Astrocyte (in vitro differentiated cells and primary cell): ENCODE measurements around the gene CACHD1. TPM values are rescaled to one million over a fixed set of nuclear protein-coding genes. Genes with fewer than 3 reads are reported as not detected.

ENCODE experiments used
- DNase-seq: peaks from one replicate; pipeline ENCODE4 v3.0.0-alpha.2; 2010; ENCODE audit warnings: low read depth
- FAIRE-seq: peaks from 2 replicates; lab custom pipeline; 2011; peaks lifted over from hg19 to GRCh38; lab: Jason Lieb, UNC
- H2AFZ ChIP-seq: 2 replicates; pipeline ENCODE4 v1.6.0; 2012; ENCODE audit warnings: low read depth, low read length, inconsistent platforms
- H3K27ac ChIP-seq: 2 replicates; pipeline ENCODE4 v1.5.1; 2011; ENCODE audit warnings: low read depth, low read length, inconsistent platforms
- H3K27me3 ChIP-seq: 2 replicates; pipeline ENCODE4 v1.6.0; 2011; ENCODE audit warnings: low read length, inconsistent platforms; ENCODE audit not compliant: insufficient read depth
- H3K36me3 ChIP-seq: 2 replicates; pipeline ENCODE4 v1.5.1; 2011; ENCODE audit warnings: low read length, inconsistent platforms; ENCODE audit not compliant: insufficient read depth
- H3K4me1 ChIP-seq: 2 replicates; pipeline ENCODE4 v1.5.1; 2011; ENCODE audit warnings: low read length, inconsistent platforms; ENCODE audit not compliant: insufficient read depth
- H3K4me2 ChIP-seq: 2 replicates; pipeline ENCODE4 v1.6.0; 2012; ENCODE audit warnings: low read length, inconsistent platforms
- H3K4me3 ChIP-seq: 2 replicates; pipeline ENCODE4 v1.5.1; 2011; ENCODE audit warnings: low read depth, mild to moderate bottlenecking, low read length, inconsistent platforms; ENCODE audit not compliant: insufficient read depth
- H3K79me2 ChIP-seq: 2 replicates; pipeline ENCODE4 v1.6.0; 2012; ENCODE audit warnings: mild to moderate bottlenecking, low read length, inconsistent platforms; ENCODE audit not compliant: insufficient read depth
- H3K9ac ChIP-seq: 2 replicates; pipeline ENCODE4 v1.6.0; 2012; ENCODE audit warnings: mild to moderate bottlenecking, low read length, inconsistent platforms
- H3K9me3 ChIP-seq: 2 replicates; pipeline ENCODE4 v1.5.1; 2012; ENCODE audit warnings: low read depth, mild to moderate bottlenecking, low read length, inconsistent platforms; ENCODE audit not compliant: insufficient read depth
- H4K20me1 ChIP-seq: 2 replicates; pipeline ENCODE4 v1.6.0; 2012; ENCODE audit warnings: low read length, inconsistent platforms; ENCODE audit not compliant: insufficient read depth
- H3K27ac Mint-ChIP-seq: one replicate; pipeline ENCODE4 v1.8.0; 2021; ENCODE audit warnings: mild to moderate bottlenecking, mixed read lengths; ENCODE audit not compliant: unreplicated experiment
- H3K27me3 Mint-ChIP-seq: one replicate; pipeline ENCODE4 v1.8.0; 2021; ENCODE audit warnings: low read depth, mixed read lengths; ENCODE audit not compliant: unreplicated experiment
- H3K36me3 Mint-ChIP-seq: one replicate; pipeline ENCODE4 v1.8.0; 2021; ENCODE audit warnings: low read depth, mixed read lengths; ENCODE audit not compliant: unreplicated experiment
- H3K4me1 Mint-ChIP-seq: one replicate; pipeline ENCODE4 v1.8.0; 2021; ENCODE audit warnings: low read depth, mixed read lengths; ENCODE audit not compliant: unreplicated experiment
- H3K4me3 Mint-ChIP-seq: one replicate; pipeline ENCODE4 v1.8.0; 2021; ENCODE audit warnings: mild to moderate bottlenecking, moderate library complexity, mixed read lengths; ENCODE audit not compliant: unreplicated experiment
- H3K9me3 Mint-ChIP-seq: one replicate; pipeline ENCODE4 v1.8.0; 2021; ENCODE audit warnings: mild to moderate bottlenecking, mixed read lengths; ENCODE audit not compliant: unreplicated experiment
- EZH2 ChIP-seq: IDR thresholded peaks from 2 replicates; pipeline ENCODE4 v1.6.1; 2012; ENCODE audit warnings: mild to moderate bottlenecking, low read length, inconsistent platforms; ENCODE audit not compliant: insufficient read depth
- total RNA-seq: library from RNA; stranded (reverse); gene quantifications from 2 replicates; pipeline ENCODE4 v1.2.1, GENCODE V29; 2021
- TF ChIP-seq, protein P1 (sequence below): IDR thresholded peaks from 2 replicates; pipeline ENCODE4 v1.5.1; 2011; ENCODE audit warnings: low read depth, mild to moderate bottlenecking, inconsistent platforms, low read length, moderate library complexity; ENCODE audit not compliant: insufficient read depth

Gene CACHD1
- total RNA-seq, 1 donor from 2014 or later = 21.2 TPM

DNA sequence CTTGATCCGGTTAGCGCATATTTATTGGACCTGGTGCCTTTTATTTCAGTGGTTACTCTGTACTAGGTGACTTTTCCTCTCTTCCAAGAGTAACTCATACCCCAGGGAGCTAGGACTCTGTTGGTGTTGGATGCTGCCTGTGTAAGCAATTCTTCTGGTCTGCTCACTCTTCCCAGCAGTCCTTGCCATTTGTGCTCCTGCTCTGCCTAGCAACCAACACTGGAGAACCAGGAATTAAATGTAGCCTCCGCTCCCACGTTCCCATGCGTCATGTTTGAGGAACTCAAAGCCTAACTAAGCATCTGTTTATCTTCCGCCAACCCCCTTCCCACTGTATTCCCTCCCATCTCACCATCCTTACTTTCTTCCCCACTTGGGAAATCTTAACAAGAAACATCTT, 209.2 kb downstream of the CACHD1 start:
- Histone ChIP-seq H3K27me3 (no peaks in the 10 kb centered on the region), H2AFZ (no peak overlapping the region), H3K79me2 (no peaks in the 10 kb centered on the region), H3K36me3 (peaks cover 4% of the 10 kb centered on the region), H3K9me3 (no peaks in the 10 kb centered on the region), H3K9ac (no peak overlapping the region), H4K20me1 (no peaks in the 10 kb centered on the region), H3K4me1 (no peaks in the 10 kb centered on the region), H3K4me2 (no peak overlapping the region), H3K4me3 (no peak overlapping the region), H3K27ac (no peak overlapping the region)
- peak; percentile 11 for DNase-seq
- TF ChIP-seq EZH2 = no peak
- TF ChIP-seq, protein P1, sequence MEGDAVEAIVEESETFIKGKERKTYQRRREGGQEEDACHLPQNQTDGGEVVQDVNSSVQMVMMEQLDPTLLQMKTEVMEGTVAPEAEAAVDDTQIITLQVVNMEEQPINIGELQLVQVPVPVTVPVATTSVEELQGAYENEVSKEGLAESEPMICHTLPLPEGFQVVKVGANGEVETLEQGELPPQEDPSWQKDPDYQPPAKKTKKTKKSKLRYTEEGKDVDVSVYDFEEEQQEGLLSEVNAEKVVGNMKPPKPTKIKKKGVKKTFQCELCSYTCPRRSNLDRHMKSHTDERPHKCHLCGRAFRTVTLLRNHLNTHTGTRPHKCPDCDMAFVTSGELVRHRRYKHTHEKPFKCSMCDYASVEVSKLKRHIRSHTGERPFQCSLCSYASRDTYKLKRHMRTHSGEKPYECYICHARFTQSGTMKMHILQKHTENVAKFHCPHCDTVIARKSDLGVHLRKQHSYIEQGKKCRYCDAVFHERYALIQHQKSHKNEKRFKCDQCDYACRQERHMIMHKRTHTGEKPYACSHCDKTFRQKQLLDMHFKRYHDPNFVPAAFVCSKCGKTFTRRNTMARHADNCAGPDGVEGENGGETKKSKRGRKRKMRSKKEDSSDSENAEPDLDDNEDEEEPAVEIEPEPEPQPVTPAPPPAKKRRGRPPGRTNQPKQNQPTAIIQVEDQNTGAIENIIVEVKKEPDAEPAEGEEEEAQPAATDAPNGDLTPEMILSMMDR = no peak
- Mint-ChIP-seq H3K4me3 (no peak overlapping the region), H3K27ac (no peak overlapping the region), H3K27me3 (no peaks in the 10 kb centered on the region), H3K4me1 (no peaks in the 10 kb centered on the region), H3K9me3 (no peaks in the 10 kb centered on the region), H3K36me3 (peaks cover 21% of the 10 kb centered on the region)
- no peak for FAIRE-seq

DNA sequence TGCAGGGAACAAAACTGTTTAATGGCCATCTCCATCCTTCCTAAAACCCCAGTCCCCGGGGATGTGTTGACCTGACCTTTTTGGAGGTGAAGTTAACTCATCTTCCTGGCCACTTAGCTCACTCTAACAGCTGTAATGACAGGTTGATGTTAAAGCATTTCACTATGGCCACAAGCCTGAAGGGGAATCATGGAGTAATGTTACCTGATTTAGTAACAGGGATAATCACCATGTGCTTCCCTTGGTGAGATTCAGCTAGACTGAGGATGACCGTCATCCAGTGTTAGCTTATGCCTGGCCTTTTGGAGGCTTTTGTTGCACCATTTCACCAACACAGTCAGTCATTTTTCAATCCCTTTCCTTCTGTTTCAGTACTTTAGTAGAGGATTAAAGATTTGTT, 210.7 kb downstream of the CACHD1 start:
- H3K36me3 Mint-ChIP-seq = peaks cover 21% of the 10 kb centered on the region
- H3K36me3 ChIP-seq = peaks cover 4% of the 10 kb centered on the region
- H4K20me1 ChIP-seq = no peaks in the 10 kb centered on the region
- no peaks in the 10 kb centered on the region for H3K4me1 ChIP-seq
- no peak overlapping the region for H3K4me3 ChIP-seq
- no peak overlapping the region for H3K27ac Mint-ChIP-seq
- no peaks in the 10 kb centered on the region for H3K9me3 Mint-ChIP-seq
- no peaks in the 10 kb centered on the region for H3K4me1 Mint-ChIP-seq
- no peak overlapping the region for H3K4me2 ChIP-seq
- no peaks in the 10 kb centered on the region for H3K9me3 ChIP-seq
- H3K27me3 Mint-ChIP-seq = no peaks in the 10 kb centered on the region
- H3K79me2 ChIP-seq = no peaks in the 10 kb centered on the region
- H3K27me3 ChIP-seq = no peaks in the 10 kb centered on the region
- H3K9ac ChIP-seq = no peak overlapping the region
- H2AFZ ChIP-seq = no peak overlapping the region
- DNase-seq (no peak), FAIRE-seq (no peak)
- H3K27ac ChIP-seq = no peak overlapping the region
- TF ChIP-seq EZH2 = no peak
- TF ChIP-seq, protein P1 = no peak
- no peak overlapping the region for H3K4me3 Mint-ChIP-seq

DNA sequence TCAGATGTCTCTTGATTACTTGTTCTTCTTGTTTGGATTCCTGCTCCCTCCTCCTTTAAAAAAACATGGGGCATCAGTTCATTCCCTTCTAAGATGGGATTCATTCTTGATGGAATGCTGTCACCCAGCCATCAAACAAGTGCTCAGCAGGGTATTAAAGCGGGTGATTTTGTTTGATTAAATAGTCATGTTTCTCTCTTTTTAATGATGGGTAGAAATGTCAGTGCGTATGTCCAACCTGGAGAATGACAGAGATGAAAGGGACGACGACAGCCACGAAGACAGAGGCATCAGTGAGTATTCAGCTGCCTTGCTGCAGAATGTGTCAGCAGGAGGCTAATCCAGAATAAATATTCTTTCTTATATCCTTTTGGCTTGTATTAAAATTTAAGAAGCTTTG, 211.1 kb downstream of the CACHD1 start:
- H3K36me3 ChIP-seq = peaks cover 4% of the 10 kb centered on the region
- no peak for FAIRE-seq
- H3K27me3 Mint-ChIP-seq = no peaks in the 10 kb centered on the region

More for the DNA sequence above, 211.1 kb downstream of the CACHD1 start:
- H3K4me2 ChIP-seq = no peak overlapping the region
- no peak for DNase-seq
- no peaks in the 10 kb centered on the region for H3K9me3 ChIP-seq
- no peaks in the 10 kb centered on the region for H4K20me1 ChIP-seq
- H3K27ac ChIP-seq = no peak overlapping the region
- Mint-ChIP-seq H3K4me1 (no peaks in the 10 kb centered on the region), H3K4me3 (no peak overlapping the region), H3K27ac (no peak overlapping the region), H3K36me3 (peaks cover 21% of the 10 kb centered on the region), H3K9me3 (no peaks in the 10 kb centered on the region)
- H3K4me1 ChIP-seq = no peaks in the 10 kb centered on the region
- no peak overlapping the region for H2AFZ ChIP-seq
- H3K9ac ChIP-seq = no peak overlapping the region
- H3K4me3 ChIP-seq = no peak overlapping the region
- TF ChIP-seq, protein P1 = no peak
- no peak for TF ChIP-seq EZH2
- H3K27me3 ChIP-seq = no peaks in the 10 kb centered on the region
- no peaks in the 10 kb centered on the region for H3K79me2 ChIP-seq
